GM12874 (cell line): ENCODE measurements around the gene TRPC4.

ENCODE experiments used
- TF ChIP-seq, protein P1 (sequence below): IDR thresholded peaks from 2 replicates; pipeline ENCODE4 v1.5.1; 2011; ENCODE audit warnings: low read depth, mild to moderate bottlenecking, control low read depth, low read length, moderate library complexity; ENCODE audit not compliant: insufficient read depth

TRPC4 gene

DNA sequence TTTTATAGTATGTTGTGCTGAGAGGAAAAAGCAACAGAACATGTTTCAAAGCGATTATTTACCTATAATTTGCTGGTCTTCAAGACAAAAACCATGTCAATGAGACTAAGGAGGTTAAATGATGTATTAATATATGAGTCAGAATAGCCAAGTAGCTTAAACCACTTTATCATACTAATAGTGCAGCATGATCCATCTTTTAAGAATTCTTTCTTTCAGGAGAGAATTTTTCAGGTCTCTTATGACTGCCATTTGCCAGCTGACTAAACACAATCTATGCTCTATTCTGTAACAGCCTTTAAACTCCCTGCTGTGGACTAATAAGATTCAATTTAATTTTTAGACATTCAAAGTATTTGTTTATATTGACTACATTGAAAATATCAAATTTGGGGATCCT lies 93.7 kb downstream of the TRPC4 start:
- TF ChIP-seq, protein P1, sequence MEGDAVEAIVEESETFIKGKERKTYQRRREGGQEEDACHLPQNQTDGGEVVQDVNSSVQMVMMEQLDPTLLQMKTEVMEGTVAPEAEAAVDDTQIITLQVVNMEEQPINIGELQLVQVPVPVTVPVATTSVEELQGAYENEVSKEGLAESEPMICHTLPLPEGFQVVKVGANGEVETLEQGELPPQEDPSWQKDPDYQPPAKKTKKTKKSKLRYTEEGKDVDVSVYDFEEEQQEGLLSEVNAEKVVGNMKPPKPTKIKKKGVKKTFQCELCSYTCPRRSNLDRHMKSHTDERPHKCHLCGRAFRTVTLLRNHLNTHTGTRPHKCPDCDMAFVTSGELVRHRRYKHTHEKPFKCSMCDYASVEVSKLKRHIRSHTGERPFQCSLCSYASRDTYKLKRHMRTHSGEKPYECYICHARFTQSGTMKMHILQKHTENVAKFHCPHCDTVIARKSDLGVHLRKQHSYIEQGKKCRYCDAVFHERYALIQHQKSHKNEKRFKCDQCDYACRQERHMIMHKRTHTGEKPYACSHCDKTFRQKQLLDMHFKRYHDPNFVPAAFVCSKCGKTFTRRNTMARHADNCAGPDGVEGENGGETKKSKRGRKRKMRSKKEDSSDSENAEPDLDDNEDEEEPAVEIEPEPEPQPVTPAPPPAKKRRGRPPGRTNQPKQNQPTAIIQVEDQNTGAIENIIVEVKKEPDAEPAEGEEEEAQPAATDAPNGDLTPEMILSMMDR, result no peak

DNA sequence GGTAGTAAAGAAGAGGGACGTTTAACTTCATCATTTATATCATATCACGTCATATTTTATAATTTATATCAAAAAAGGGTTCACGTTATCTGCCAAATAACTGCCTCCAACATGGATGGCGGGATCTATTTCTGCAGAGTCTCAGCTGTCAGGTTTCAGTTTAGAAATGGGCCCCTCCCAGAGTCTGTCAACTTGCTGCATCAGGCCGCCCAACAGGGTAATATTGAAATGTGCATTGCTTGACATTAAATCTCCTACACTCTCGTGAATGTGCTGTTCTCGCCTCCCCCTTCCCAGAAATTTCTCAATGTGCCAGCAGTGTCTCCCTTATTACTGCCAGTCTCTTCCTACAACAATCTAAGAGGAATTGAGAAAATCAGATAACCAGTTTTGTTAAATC lies 96.9 kb downstream of the TRPC4 start:
- TF ChIP-seq, protein P1, result no peak

DNA sequence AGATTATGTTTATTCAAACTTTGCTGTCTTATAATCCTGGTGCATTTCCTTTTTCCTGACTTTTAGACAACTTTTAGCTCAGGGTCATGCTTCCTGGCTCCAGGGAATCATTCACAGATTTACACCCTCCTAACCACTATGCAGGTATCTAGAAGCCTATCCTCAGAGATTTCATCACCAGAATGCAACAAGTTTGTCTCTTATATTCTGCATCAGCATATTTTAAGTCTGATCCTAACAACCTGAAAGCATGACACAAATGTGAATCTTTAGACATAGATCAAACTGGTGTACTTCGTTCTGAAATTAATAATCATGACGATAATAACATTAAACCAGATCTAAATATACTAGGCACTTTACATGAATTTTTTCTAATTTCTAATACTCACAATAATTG lies 100.0 kb downstream of the TRPC4 start:
- TF ChIP-seq, protein P1, result no peak

DNA sequence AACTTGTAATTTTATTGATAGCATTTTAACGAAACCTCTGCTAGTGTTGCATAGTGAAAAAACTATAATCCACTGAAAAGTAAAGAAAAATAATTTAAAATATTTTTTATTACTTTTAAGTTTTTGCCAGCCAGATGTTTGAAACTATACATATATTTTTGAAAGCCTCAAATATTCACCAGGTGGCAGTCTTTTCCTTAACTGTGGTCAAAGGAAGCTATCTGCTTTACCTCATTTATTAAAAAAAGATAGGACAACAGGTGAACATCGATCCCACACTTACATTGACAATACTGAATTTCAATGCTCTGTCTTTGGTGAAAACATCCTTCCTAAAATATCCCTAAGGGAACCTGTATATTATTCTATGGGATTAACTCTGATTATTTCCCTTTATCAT lies 100.5 kb downstream of the TRPC4 start:
- TF ChIP-seq, protein P1, result no peak

DNA sequence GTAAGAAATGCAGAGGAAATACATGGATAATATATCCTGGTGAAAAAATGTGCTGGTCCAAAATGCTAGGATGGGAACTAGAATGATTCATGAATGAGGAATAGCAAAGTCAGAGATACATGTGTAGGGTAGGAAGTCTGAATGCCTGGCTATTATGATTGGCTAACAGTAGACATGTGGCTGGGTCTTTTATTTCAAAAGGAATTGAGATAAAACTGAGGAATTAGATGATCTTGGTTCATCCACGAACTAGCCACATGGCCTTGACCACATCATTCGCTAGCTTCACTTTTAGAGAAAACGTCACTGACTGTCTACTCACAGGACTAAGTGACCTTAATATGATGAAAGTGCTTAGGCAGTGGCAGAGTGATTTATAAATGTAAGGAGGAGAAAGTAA lies 103.1 kb downstream of the TRPC4 start:
- TF ChIP-seq, protein P1, result no peak

DNA sequence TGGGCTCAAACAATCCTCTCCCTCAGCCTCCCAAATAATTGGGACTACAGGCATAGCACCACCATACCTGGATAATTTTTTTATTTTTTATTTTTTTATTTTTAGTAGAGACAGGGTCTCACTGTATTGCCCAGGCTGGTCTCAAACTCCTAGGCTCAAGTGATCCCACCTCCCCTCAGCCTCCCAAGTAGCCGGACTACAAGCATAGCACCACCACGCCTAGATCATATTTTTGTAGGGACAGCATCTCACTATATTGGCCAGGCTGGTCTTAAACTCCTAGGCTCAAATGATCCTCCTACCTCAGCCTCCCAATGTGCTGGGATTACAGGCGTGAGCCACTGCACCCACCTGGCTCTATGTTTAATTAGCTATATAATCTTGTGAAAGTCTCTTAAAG lies 114.2 kb downstream of the TRPC4 start:
- TF ChIP-seq, protein P1, result no peak

- TF ChIP-seq, protein P1, result no peak
Observed at GRCh38 chr13:37753776-37754175, 115.8 kb downstream of the TRPC4 start.

DNA sequence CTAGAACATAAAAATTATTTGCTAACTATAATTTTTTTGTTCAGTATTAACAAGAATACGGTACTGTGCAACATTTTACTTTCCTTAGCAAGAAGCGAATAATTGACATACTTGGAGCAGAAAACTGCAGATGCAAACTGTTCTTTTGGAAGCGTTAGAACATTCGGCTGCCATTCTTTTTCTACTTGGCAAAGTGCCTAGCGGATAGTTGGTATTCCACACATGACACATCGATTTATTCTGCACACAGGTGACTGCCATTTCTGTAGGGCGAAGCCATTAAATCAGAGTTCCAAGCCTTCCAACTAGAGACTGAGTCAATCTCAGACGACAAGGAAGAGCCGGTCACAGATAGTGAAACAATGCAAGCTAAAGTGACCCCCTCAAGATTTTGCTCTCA lies 117.4 kb downstream of the TRPC4 start:
- TF ChIP-seq, protein P1, result no peak
